Esophagus muscularis mucosa (tissue), 4 donors: Measurements from ENCODE around the gene SH3BGRL2. TPM values are rescaled to one million over a fixed set of nuclear protein-coding genes. Genes with fewer than 3 reads are reported as not detected.

ENCODE experiments used
- DNase-seq: peaks from one replicate; pipeline ENCODE4 v3.0.0-alpha.2; 2017; ENCODE audit errors: extremely low spot score
- H3K27ac ChIP-seq, 4 donors: fragments of 200-600 bp; sonication (generic); replicated peaks in 1 of 4; 1 replicate in 3 of 4; 2 replicates in 1 of 4; pipeline ENCODE4 v1.5.1; 2016 to 2019; ENCODE audit warnings: mild to moderate bottlenecking in 1 of 4
- H3K27me3 ChIP-seq, 4 donors: fragments of 200-600 bp; sonication (generic); one replicate each; pipeline versions ENCODE4 v1.5.1 to v1.6.0; 2016 to 2019
- H3K36me3 ChIP-seq, 4 donors: fragments of 200-600 bp; sonication (generic); one replicate each; pipeline ENCODE4 v1.5.1; 2016 to 2019
- H3K4me1 ChIP-seq, 4 donors: fragments of 200-600 bp; sonication (generic); one replicate each; pipeline ENCODE4 v1.5.1; 2016 to 2019
- H3K4me3 ChIP-seq, 4 donors: fragments of 200-600 bp; sonication (generic); 1 replicate in 2 of 4; 2 replicates in 2 of 4; pipeline ENCODE4 v1.5.1; 2016 to 2019; ENCODE audit warnings: mild to moderate bottlenecking in 4 of 4, moderate library complexity in 1 of 4
- H3K9me3 ChIP-seq, 4 donors: fragments of 200-600 bp; sonication (generic); 1 replicate in 3 of 4; 2 replicates in 1 of 4; pipeline ENCODE4 v1.5.1; 2016 to 2019
- EP300 ChIP-seq: sonication (generic); formaldehyde crosslinking; IDR thresholded peaks from one replicate; pipeline ENCODE4 v1.6.1; 2017; ENCODE audit warnings: antibody characterized with exemption
- POLR2A ChIP-seq: fragments of 450-650 bp; IDR thresholded peaks from one replicate; pipeline ENCODE4 v1.6.1; 2017; ENCODE audit warnings: antibody characterized with exemption, moderate library complexity, mild to moderate bottlenecking, low read depth
- POLR2AphosphoS5 ChIP-seq, 2 donors: sonication (generic); formaldehyde crosslinking; IDR thresholded peaks; one replicate each; pipeline ENCODE4 v1.6.1; 2017; ENCODE audit warnings: antibody characterized with exemption in 2 of 2
- WGBS: methylation state at CpG from one replicate; pipeline ENCODE4 v1.1.5; 2018; 5-methylcytosine and 5-hydroxymethylcytosine counted together
- intact Hi-C: fragments of 100-400 bp; cut with DNase I; formaldehyde crosslinking; loops from one replicate; pipeline ENCODE4 v1.15.1; 2023
- total RNA-seq, 4 donors: library from RNA; depleted of rRNA; stranded (reverse); fragments of >200 nt; gene quantifications; one replicate each; pipeline versions ENCODE4 v1.1.0 to v1.2.1, GENCODE V29; 2016
- TF ChIP-seq, protein P1 (sequence below), 3 experiments: fragments of 200-600 bp in 2 of 3; fragments of 450-650 bp in 1 of 3; sonication (generic) in 2 of 3; IDR thresholded peaks; one replicate each; pipeline ENCODE4 v1.5.1; 2017 to 2019; ENCODE audit warnings: antibody characterized with exemption in 3 of 3, mild to moderate bottlenecking in 2 of 3, moderate library complexity in 1 of 3

Gene SH3BGRL2
- total RNA-seq, 4 donors from 2014 or later = 22.8 to 34.1 (median 31.6) TPM

DNA sequence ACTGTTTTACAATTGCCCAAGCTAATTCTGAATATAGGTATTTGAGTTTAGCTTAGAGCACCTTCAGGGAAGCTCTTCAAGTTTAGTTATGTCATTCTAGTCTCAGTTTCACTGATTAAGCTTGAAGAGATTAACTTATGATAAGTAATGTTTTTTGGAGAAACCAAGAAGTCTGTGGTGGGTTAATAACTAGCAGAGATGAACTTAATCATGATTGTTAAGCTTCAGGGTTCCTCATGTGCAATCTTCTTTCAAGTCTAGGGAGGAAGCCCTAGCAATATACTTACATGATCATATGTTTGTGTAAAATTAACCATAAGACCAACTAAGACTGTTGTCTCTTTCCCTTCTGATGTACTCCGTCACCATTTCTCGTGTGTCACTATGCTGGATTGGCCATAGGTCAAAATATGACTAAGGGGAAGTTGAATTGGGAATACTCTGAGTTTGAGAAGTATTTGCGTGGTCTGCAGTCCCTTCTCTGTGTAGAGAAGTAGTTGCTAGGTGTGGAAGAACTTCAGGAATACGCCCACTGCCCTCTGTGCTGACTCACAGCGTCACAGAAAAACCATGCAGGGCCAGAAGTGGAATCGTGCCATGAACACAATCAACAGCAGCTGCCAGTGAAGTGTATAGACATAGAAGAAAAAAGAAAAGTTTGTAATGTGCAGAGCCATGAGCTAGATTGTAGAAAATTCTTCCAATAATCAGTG, 88.3 kb downstream of the SH3BGRL2 start:
- no peaks in the 10 kb centered on the region for H3K27me3 ChIP-seq
- no peak overlapping the region for H3K27ac ChIP-seq
- intact Hi-C loops = no loop called here
- H3K4me1 ChIP-seq = no peaks in the 10 kb centered on the region
- TF ChIP-seq POLR2AphosphoS5 (IDR thresholded peaks at IDR 0.05) (no peak), EP300 (no peak)
- DNase-seq = no peak
- H3K36me3 ChIP-seq = no peaks in the 10 kb centered on the region
- H3K4me3 ChIP-seq = no peak overlapping the region
- WGBS = 62% methylated on average over 6 of the region's 6 CpGs
- no peaks in the 10 kb centered on the region for H3K9me3 ChIP-seq

DNA sequence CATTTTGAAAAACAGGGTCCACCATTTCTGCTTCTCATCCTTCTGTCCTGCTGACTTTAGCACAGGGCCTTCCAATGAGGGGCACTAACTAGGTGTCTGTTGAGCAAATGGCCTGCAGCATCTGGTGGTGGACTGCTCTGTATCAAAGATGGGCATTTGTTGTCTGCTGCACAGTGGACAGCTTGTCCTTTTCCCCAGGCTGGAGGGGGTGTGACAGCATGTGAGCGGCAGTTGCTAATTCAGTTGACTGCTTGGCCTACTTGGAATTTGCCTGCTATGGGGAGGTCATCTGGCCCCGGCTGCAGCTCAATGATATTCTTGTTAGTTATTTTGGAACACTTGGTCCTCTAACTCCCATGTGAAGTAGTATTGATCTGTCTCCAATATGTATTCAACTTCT, 93.7 kb downstream of the SH3BGRL2 start:
- Histone ChIP-seq H3K9me3 (no peaks in the 10 kb centered on the region), H3K36me3 (no peaks in the 10 kb centered on the region), H3K4me1 (no peaks in the 10 kb centered on the region), H3K27ac (no peak overlapping the region), H3K4me3 (no peak overlapping the region), H3K27me3 (no peaks in the 10 kb centered on the region)
- 85% methylated on average over 2 of the region's 2 CpGs for WGBS
- no peak for DNase-seq
- no peak for TF ChIP-seq POLR2AphosphoS5 (IDR thresholded peaks at IDR 0.05)
- TF ChIP-seq POLR2A = no peak
- TF ChIP-seq, protein P1, sequence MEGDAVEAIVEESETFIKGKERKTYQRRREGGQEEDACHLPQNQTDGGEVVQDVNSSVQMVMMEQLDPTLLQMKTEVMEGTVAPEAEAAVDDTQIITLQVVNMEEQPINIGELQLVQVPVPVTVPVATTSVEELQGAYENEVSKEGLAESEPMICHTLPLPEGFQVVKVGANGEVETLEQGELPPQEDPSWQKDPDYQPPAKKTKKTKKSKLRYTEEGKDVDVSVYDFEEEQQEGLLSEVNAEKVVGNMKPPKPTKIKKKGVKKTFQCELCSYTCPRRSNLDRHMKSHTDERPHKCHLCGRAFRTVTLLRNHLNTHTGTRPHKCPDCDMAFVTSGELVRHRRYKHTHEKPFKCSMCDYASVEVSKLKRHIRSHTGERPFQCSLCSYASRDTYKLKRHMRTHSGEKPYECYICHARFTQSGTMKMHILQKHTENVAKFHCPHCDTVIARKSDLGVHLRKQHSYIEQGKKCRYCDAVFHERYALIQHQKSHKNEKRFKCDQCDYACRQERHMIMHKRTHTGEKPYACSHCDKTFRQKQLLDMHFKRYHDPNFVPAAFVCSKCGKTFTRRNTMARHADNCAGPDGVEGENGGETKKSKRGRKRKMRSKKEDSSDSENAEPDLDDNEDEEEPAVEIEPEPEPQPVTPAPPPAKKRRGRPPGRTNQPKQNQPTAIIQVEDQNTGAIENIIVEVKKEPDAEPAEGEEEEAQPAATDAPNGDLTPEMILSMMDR (IDR thresholded peaks at IDR 0.05) = no peak
- no peak for TF ChIP-seq EP300
- intact Hi-C loops = no loop called here

DNA sequence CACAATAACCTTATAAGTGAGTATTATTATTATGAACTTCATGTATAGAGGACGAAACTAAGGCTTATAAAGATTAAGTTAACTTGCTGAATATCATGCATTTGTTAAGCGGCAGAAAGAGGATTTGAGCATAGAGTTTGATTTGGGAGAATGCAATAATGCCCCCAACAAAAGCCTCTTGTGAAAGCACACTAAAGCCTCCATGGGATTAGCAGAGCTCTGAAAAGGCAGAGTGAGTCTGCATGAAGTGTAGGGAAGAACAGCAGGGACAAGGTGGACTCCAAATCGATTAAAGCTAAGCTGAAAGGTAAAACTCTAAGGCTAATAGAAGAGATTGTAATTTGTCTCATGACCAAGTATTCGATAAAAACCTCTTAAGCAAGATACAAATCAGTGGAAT, 100.3 kb downstream of the SH3BGRL2 start:
- Histone ChIP-seq H3K4me1 (no peaks in the 10 kb centered on the region), H3K27ac (no peak overlapping the region), H3K9me3 (no peaks in the 10 kb centered on the region), H3K36me3 (no peaks in the 10 kb centered on the region), H3K4me3 (no peak overlapping the region), H3K27me3 (no peaks in the 10 kb centered on the region)
- no peak for DNase-seq
- intact Hi-C loops = no loop called here
- TF ChIP-seq, protein P1 (IDR thresholded peaks at IDR 0.05) = no peak
- TF ChIP-seq POLR2AphosphoS5 (IDR thresholded peaks at IDR 0.05) = no peak
- TF ChIP-seq POLR2A = no peak
- TF ChIP-seq EP300 = no peak
- 90% methylated on average over 4 of the region's 4 CpGs for WGBS

DNA sequence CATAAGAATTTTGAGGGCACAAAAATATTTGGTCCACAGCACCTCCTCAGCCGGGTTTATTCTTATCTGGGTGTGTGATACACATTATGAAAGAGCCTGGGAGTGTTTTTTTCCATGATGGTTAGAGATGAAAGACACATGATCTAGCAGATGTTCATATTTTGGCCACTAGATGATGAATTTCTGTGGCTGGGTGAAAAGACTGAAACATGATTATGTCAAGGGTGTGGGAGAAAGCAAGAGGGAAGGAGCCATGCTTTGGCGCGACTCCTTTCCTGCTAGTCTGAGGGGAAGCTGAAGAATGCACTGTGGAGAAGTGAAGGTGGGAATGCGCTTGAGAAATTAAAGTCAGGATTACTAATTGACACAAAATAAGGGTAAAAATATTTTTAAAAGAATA, 102.3 kb downstream of the SH3BGRL2 start:
- TF ChIP-seq, protein P1 (IDR thresholded peaks at IDR 0.05) = no peak
- TF ChIP-seq POLR2A (no peak), POLR2AphosphoS5 (IDR thresholded peaks at IDR 0.05) (no peak)
- Histone ChIP-seq H3K9me3 (peaks cover 0 to 3% (median 0%) of the 10 kb centered on the region in 4 donors), H3K4me1 (no peaks in the 10 kb centered on the region), H3K36me3 (no peaks in the 10 kb centered on the region), H3K4me3 (no peak overlapping the region), H3K27me3 (no peaks in the 10 kb centered on the region), H3K27ac (no peak overlapping the region)
- WGBS = 96% methylated on average over 4 of the region's 4 CpGs
- intact Hi-C loops = no loop called here
- DNase-seq = no peak

DNA sequence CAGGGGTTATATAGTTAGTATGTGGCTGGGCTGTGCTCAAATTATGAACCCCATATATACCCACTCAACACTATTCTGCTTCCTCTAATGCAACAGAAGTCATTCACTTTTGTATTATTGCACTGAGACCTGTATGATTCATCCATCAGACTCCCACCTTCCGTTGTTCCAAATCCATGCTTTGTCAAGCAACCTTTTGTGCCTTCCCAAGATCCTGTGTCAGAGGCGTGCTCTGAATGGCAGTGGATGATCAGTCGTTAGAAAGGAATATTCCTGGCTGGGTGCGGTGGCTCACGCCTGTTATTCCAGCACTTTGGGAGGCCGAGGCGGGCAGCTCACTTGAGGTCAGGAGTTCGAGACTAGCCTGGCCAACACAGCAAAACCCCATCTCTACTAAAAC, 103.2 kb downstream of the SH3BGRL2 start:
- Histone ChIP-seq H3K4me1 (no peaks in the 10 kb centered on the region), H3K27me3 (no peaks in the 10 kb centered on the region), H3K27ac (no peak overlapping the region), H3K9me3 (peaks cover 0 to 3% (median 0%) of the 10 kb centered on the region in 4 donors), H3K4me3 (no peak overlapping the region), H3K36me3 (no peaks in the 10 kb centered on the region)
- DNase-seq = no peak
- intact Hi-C loops = no loop called here
- TF ChIP-seq POLR2AphosphoS5 (IDR thresholded peaks at IDR 0.05) = no peak
- TF ChIP-seq EP300 = no peak
- TF ChIP-seq, protein P1 (IDR thresholded peaks at IDR 0.05) = no peak
- no peak for TF ChIP-seq POLR2A
- WGBS = 95% methylated on average over 7 of the region's 8 CpGs
